H1 (cell line): ENCODE results near the gene SPEM1. TPM values are rescaled to one million over a fixed set of nuclear protein-coding genes. Genes with fewer than 3 reads are reported as not detected.

Experiments used
- CHD2 ChIP-seq: IDR thresholded peaks from 2 replicates; pipeline ENCODE4 v1.6.1; 2012; ENCODE audit warnings: low read length, improper control_type of control experiment
- CREB1 ChIP-seq: IDR thresholded peaks from 2 replicates; pipeline ENCODE4 v1.6.1; 2012; ENCODE audit warnings: inconsistent platforms
- CTBP2 ChIP-seq: IDR thresholded peaks from 2 replicates; pipeline ENCODE4 v1.7.0; 2011; ENCODE audit warnings: borderline replicate concordance, mild to moderate bottlenecking, moderate library complexity, mixed read lengths, low read length; ENCODE audit not compliant: insufficient read depth, insufficient read length
- EGR1 ChIP-seq: IDR thresholded peaks from 2 replicates; pipeline ENCODE4 v1.6.1; 2011; ENCODE audit warnings: low read depth, low read length, borderline replicate concordance
- EP300 ChIP-seq, 2 experiments: IDR thresholded peaks; 1 replicate in 1 of 2; 2 replicates in 1 of 2; pipeline ENCODE4 v1.6.1; 2011 to 2012; ENCODE audit warnings: low read depth in 2 of 2, low read length in 2 of 2, mild to moderate bottlenecking in 2 of 2, borderline replicate concordance in 1 of 2, inconsistent platforms in 1 of 2, moderate library complexity in 1 of 2
- HDAC6 ChIP-seq: IDR thresholded peaks from one replicate; pipeline ENCODE4 v1.7.1; 2012; ENCODE audit warnings: low read depth, mild to moderate bottlenecking, inconsistent platforms, low read length, moderate library complexity
- JUN ChIP-seq: IDR thresholded peaks from 2 replicates; pipeline ENCODE4 v1.6.1; 2011; ENCODE audit warnings: low read depth, mild to moderate bottlenecking, improper control_type of control experiment, low read length
- JUND ChIP-seq: IDR thresholded peaks from 2 replicates; pipeline ENCODE4 v1.6.1; 2011; ENCODE audit warnings: mild to moderate bottlenecking, improper control_type of control experiment, low read length
- KDM5A ChIP-seq: fragments of 200-600 bp; IDR thresholded peaks from 2 replicates; pipeline ENCODE4 v1.7.1; 2012; ENCODE audit warnings: mild to moderate bottlenecking, low read length, inconsistent platforms, mixed read lengths
- MAX ChIP-seq: IDR thresholded peaks from 2 replicates; pipeline ENCODE4 v1.6.1; 2012; ENCODE audit warnings: inconsistent platforms
- NRF1 ChIP-seq: IDR thresholded peaks from 2 replicates; pipeline ENCODE4 v1.6.1; 2011; ENCODE audit warnings: mild to moderate bottlenecking, low read depth, low read length, improper control_type of control experiment
- PHF8 ChIP-seq: fragments of 200-600 bp; sonication (generic); conservative IDR thresholded peaks from 2 replicates; pipeline ENCODE4 v1.7.1; 2012; ENCODE audit warnings: low read depth, mild to moderate bottlenecking, inconsistent platforms, low read length, moderate library complexity
- RBBP5 ChIP-seq: IDR thresholded peaks from 2 replicates; pipeline ENCODE4 v1.7.1; 2012; ENCODE audit warnings: low read depth, mild to moderate bottlenecking, inconsistent platforms, low read length, moderate library complexity, borderline replicate concordance
- RFX5 ChIP-seq: IDR thresholded peaks from 2 replicates; pipeline ENCODE4 v1.6.1; 2011; ENCODE audit warnings: low read depth, low read length, improper control_type of control experiment, borderline replicate concordance
- SIN3A ChIP-seq, 2 experiments: IDR thresholded peaks in 1 of 2; conservative IDR thresholded peaks in 1 of 2; 2 replicates each; pipeline ENCODE4 v1.6.1; 2011 to 2012; ENCODE audit warnings: low read length in 2 of 2, improper control_type of control experiment in 1 of 2, low read depth in 1 of 2, mild to moderate bottlenecking in 1 of 2
- TAF7 ChIP-seq: optimal IDR thresholded peaks from 2 replicates; pipeline ENCODE3; 2011; ENCODE audit warnings: low read depth, mild to moderate bottlenecking, inconsistent platforms, low read length, moderate library complexity, borderline replicate concordance
- polyA plus RNA-seq, 7 experiments: library from polyadenylated mRNA; depleted of rRNA in 3 of 7; stranded (reverse) in 5 of 7; unstranded in 2 of 7; fragments of >200 nt in 5 of 7; fragments of 200-250 nt in 2 of 7; gene quantifications; 1 replicate in 5 of 7; 2 replicates in 1 of 7; 4 replicates in 1 of 7; pipeline versions ENCODE4 v1.2.1 to v1.2.3, GENCODE V29; 2011 to 2013; ENCODE audit warnings: missing spikeins in 2 of 7, mixed read lengths in 2 of 7
- total RNA-seq: library from RNA; stranded (reverse); fragmentation: NEBNext Ultra II Directional; extraction: Animal tissue kit (Norgen Biotek cat#: 25700); gene quantifications from 2 replicates; pipeline ENCODE4 v1.2.1, GENCODE V29; 2021

The SPEM1 gene
- total and polyA plus RNA-seq, 2 of the 8 experiments (the other 6 are each of a cell fraction or from before 2014, with no cell fraction given) = not detected

DNA sequence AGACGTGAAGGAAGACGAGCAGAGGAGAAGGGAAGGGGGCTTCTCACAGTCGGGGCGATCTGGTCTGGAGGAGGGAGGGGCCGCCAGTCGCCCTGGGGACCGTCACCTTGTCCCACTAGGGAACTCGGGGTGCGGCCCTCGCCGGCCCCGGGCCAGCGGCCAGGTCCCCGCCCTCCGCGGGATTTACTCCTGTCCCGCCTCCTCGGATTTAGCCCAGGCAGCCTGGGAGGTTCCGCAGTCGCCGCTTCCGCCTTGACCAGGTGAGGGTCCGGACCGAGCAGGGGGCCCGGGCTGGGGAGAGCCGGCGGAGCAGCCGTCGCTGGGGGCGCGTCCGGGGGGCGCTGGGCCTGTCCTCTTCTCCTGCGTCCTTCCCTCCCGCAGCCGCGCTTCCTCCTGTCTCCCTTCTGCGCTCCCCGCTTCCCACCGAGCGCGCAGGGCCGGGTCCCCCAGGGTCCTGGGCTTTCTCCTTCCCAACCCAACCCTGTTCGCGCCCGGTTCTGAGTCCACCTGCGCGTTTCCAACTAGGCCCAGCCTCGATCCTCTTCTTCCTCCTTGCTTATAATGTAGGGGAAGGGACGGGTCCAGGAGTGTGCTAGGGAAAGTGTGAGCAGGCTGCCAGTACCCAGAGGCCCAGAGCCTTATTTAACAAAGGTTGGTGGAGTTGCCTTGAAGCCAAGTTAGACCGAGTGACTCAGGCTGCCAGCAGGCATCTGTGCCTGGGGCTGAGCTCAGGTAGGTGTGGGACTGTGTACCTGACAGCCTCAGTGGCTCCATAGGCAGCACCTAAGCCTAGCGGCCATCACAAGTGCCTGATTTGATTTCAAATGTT, 39.1 kb upstream of the SPEM1 start, which contains the start of gene TNK1 (continued):
- TF ChIP-seq JUN = no peak
- no peak for TF ChIP-seq HDAC6
- TF ChIP-seq MAX = no peak
- TF ChIP-seq CREB1 = no peak
- TF ChIP-seq RFX5 = no peak
- TF ChIP-seq SIN3A (conservative IDR thresholded peaks at IDR 0.05 in 1 of 2, IDR thresholded peaks at IDR 0.05 in 1 of 2; ENCODE audit: low read depth in 1 of 2, low read length in 2 of 2) = peak in 1 of 2 experiments; percentile 44; a peak in 1 of 4 replicates
- TF ChIP-seq EP300 (IDR thresholded peaks at IDR 0.05; ENCODE audit: borderline replicate concordance in 1 of 2, low read depth in 2 of 2, low read length in 2 of 2) = no peak
- no peak for TF ChIP-seq CHD2
- TF ChIP-seq RBBP5 = no peak
- 0 out of 2 replicates have a peak, but pooled peaks have one; percentile 42 for TF ChIP-seq PHF8
- TF ChIP-seq NRF1 = no peak
- no peak for TF ChIP-seq TAF7
- no peak for TF ChIP-seq KDM5A
- TF ChIP-seq CTBP2 = no peak
- no peak for TF ChIP-seq JUND
- TF ChIP-seq EGR1 = no peak
